Vagina (tissue), 2 donors: ENCODE measurements around the gene SIDT2.

ENCODE experiments used
- CTCF ChIP-seq, 3 experiments: fragments of 450-650 bp in 2 of 3; fragments of 200-600 bp in 1 of 3; sonication (generic) in 1 of 3; IDR thresholded peaks; one replicate each; pipeline ENCODE4 v1.5.1; 2017 to 2019; ENCODE audit warnings: antibody characterized with exemption in 3 of 3, mild to moderate bottlenecking in 2 of 3, moderate library complexity in 2 of 3
- POLR2A ChIP-seq, 2 donors: fragments of 450-650 bp; IDR thresholded peaks; one replicate each; pipeline ENCODE4 v1.6.1; 2017; ENCODE audit warnings: antibody characterized with exemption in 2 of 2, mild to moderate bottlenecking in 2 of 2, moderate library complexity in 2 of 2
- POLR2AphosphoS5 ChIP-seq, 2 donors: sonication (generic); formaldehyde crosslinking; IDR thresholded peaks; one replicate each; pipeline ENCODE4 v1.9.0; 2017; ENCODE audit warnings: antibody characterized with exemption in 2 of 2, mild to moderate bottlenecking in 2 of 2, low read depth in 1 of 2; ENCODE audit not compliant: insufficient read depth in 1 of 2

GRCh38 chr11:117143390-117143789 is 35.2 kb upstream of the SIDT2 start:
- no peak for TF ChIP-seq CTCF (IDR thresholded peaks at IDR 0.05)
- no peak for TF ChIP-seq POLR2A (IDR thresholded peaks at IDR 0.05)
- no peak for TF ChIP-seq POLR2AphosphoS5 (IDR thresholded peaks at IDR 0.05; ENCODE audit: insufficient read depth in 1 of 2, low read depth in 1 of 2)
